HTERT RPE-1 (cell line): Measurements from ENCODE around the gene TUBAL3.

Source experiments
- in situ Hi-C: fragments of 300-500 bp; cut with MboI; formaldehyde crosslinking; loops from 4 replicates; pipeline ENCODE4 v1.14.3; 2020; ENCODE audit warnings: low sequenced_read_pairs

Gene TUBAL3

DNA sequence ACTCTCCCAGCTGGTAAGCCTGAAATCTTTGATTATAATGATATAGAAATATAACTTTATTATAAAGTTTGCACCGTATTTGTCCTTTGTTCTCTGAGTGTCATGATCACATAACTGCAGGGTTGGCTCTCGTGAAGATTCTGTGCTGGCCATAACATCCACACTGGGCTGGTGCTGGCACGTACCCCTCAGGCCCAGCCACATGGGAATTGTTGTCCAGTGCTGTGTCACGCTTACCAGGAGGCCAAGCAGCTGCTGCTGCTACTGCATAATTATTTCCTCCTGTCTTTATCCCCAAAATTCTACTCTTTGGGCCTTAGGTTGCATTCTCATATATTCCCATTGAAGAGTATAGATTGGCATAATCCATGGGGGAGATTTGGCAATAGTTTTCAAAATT, 60.6 kb downstream of the TUBAL3 start:
- in situ Hi-C loops: no loop called here

DNA sequence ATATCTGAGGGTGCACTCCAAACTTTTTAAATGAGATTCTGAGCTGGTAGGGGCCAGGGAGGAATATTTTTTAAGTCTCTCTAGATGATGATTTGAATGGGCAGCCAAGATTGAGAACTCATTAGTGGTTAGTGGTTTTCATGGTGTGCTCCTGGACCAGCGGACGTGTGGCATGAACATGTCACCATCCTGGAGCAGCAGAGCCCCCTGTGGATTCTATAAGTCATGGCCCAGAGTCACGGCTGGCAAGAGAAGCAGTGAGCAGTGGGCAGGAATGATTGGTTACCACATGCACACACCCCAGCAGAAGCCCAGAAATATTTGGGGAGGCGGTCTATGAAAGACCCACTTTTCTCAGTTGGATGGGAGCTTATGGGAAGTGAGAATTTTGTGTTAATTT, 61.1 kb downstream of the TUBAL3 start:
- in situ Hi-C loops: no loop called here
